ENCODE data around the gene KRT27.

Gene KRT27

GRCh38 chr17:40809721-40810421 lies 27.5 kb upstream of the KRT27 start:
- DNase-seq (ENCODE audit: low spot score) = no peak

- no peak for DNase-seq (ENCODE audit: low spot score)
These were observed 23.8 kb upstream of the KRT27 start for GRCh38 chr17:40806131-40806530.

DNA sequence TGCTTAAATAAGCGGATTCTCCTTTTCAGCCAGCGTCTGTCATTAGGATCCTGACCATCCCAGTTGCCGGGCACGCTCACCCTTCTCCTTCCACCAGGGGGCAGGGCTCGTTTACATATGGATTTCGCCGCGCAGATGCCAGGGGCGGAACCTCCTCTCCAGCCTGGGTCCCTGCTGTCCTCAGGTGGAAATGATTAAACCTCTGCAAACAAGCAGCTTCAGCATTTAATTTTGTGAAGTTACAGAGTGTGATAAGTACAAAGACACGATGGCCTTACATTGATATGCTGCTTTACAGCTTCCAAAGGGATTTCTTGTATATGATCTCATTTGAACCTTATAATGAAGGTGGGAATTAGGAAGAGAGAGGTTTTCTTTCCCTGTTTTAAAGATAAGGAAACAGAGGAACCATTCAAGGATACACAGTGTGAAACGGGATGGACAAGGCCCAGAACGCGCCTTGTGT lies 21.3 kb upstream of the KRT27 start:
- DNase-seq (ENCODE audit: low spot score) = peak; percentile 77

DNA sequence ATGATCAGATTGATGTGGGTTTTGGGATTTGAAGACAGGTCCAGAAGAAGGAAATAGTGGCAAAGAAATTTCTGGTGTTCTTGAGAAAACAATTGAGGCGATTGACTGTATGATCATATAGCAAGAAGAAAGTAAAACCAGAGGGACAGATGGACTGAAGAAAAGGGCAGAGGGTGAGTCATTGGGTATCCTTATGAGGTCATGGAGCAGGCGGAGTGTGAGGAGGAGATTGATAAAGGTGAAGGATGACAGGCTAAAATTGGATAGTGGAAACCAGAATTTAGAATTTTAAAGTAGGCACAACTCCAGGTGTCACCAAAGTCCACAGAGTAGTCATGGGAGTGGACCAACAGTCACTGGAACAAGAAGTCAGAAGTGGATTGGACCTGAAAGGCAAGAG lies 18.8 kb upstream of the KRT27 start:
- no peak for DNase-seq (ENCODE audit: low spot score)

DNA sequence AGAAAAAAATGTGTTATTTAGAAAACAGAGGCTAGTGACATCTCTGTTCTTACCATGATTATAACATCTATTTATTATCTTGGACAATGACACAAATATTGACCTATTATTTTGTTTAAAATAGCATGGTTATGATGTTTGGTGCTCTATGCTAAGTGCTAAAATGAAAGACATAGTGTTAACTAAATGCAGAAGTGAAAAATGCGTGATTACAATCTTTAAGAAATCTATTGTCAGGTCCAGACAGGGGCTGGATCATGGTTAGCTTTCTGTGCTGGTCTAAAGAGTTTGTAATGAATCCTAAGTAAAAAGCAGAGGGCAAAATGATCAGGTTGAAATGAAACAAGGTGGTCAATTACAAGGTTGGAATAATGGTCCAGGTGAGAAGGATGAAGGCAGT lies 18.0 kb upstream of the KRT27 start:
- no peak for DNase-seq (ENCODE audit: low spot score)

- no peak for DNase-seq (ENCODE audit: low spot score)
These were observed 17.5 kb upstream of the KRT27 start, which contains the start of gene KRT28 for GRCh38 chr17:40799859-40800258. Gene KRT28 (minus strand): TSS chr17:40799959. CDS start chr17:40799893, 66 bp downstream.

DNA sequence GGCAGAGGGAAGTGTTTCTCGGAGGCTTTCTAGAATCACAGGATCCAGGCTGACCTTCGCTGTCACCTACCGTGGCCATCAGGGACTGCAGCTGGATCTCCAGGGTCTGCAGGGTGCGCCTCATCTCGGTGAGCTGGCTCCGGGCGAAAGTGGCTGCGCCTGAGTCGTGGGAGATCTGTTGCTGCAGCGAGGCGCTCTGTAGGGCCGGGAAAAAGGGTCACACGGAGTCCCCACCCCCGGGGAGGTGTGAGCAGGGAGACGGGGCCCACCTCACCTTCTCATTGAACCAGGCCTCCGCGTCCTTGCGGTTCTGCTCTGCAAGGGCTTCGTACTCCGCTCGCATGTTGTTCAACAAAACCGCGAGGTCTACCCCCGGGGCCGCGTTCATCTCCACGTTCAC lies 14.5 kb upstream of the KRT27 start:
- no peak for DNase-seq (ENCODE audit: low spot score)

DNA sequence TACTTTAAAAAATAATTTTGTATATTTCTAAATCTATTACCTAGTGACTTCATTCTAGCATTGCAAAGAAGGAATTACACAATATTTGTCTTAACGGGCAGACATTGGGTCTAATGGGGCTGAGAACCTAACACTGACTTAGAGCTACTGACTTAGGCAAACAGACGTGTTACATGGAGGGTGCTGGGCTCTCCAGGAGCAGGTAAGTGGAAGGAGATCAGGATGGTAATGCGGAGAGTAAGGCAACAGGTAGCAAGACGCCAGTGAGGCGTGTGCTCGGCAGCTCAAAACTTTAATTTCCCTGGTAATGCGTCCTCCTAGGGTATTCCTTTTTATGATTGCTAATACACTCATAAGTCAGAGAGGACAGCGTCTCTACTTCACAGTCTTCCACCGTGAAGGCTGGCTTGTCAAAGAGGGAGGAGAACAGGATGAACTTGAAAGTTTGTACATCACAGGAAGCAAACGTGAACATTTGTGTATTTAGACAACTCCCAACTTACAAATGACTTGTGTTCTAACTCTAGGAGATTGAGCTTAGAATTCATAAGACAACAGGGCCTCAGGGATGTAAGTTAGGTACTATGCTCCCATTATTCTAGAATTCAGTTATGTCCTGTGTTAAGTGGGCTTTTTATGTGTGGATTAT lies 12.8 kb upstream of the KRT27 start:
- no peak for DNase-seq (ENCODE audit: low spot score)

DNA sequence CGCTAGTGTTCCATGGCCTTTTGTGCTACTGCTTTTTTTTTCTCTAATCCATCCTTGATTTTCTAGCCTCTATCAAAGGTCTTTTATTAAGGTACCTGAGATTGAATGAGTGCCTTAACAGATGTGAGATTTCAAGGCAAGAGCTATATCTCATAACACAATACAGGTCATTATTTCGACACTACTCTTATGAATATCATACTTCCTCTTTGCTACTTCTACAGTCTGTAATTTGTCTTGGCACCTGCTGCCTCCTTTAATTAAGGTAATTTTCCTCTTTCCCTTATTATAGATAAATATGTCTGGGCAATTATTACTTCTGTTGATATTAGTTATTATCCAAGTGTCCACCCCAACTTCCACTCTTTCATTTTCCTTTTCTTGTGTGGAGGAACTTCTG lies 12.1 kb upstream of the KRT27 start:
- no peak for DNase-seq (ENCODE audit: low spot score)

- no peak for DNase-seq (ENCODE audit: low spot score)
These were observed 11.5 kb upstream of the KRT27 start for GRCh38 chr17:40793832-40794231.

DNA sequence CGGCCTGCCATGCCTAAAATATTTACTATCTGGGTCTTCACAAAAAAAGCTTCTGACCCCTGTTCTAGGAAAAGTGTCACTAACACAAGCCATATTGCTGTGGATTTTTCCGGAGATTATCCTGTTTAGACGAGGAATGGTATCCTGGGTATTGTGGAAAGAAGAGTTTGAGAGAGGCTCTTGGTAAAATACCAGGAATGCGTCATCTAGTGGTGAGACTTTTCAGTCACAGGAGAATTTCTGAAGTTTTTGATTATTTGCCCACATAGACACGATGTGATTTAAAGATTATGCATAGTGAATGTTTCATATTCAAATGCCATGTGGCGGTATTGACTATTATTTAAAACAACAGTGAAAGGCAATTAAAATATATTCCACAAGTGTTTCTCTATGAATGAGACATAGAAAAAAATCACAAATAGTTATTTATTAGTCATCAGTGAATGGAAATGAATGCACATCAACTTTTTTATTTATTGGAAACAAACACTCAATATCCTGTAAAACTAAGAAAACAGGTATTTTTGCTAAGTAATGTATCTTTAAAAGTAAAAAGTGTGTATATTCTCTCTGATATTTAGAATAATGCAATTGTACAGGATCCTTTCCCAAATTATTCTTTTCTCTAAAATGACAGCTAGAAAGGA lies 9.6 kb upstream of the KRT27 start:
- DNase-seq (ENCODE audit: low spot score) = no peak

DNA sequence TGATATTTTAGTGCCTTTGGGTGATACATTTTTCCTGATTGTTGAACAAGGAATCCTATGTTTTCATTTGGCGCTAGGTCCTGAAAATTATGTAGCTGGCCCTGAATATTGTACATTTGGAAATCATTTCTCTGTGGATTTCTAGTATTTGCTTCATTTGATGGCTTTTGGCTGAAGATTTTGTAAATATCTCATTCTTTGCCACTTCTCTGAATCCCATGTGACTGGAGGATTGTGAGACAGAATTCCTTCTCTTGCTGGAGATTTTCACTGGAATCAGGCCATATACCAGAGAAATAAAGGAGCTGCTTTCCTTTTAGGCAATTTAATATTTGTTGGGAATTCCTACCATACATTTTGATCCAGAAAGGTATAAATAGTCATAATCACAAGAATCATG lies 8.8 kb upstream of the KRT27 start:
- DNase-seq (ENCODE audit: low spot score) = no peak

DNA sequence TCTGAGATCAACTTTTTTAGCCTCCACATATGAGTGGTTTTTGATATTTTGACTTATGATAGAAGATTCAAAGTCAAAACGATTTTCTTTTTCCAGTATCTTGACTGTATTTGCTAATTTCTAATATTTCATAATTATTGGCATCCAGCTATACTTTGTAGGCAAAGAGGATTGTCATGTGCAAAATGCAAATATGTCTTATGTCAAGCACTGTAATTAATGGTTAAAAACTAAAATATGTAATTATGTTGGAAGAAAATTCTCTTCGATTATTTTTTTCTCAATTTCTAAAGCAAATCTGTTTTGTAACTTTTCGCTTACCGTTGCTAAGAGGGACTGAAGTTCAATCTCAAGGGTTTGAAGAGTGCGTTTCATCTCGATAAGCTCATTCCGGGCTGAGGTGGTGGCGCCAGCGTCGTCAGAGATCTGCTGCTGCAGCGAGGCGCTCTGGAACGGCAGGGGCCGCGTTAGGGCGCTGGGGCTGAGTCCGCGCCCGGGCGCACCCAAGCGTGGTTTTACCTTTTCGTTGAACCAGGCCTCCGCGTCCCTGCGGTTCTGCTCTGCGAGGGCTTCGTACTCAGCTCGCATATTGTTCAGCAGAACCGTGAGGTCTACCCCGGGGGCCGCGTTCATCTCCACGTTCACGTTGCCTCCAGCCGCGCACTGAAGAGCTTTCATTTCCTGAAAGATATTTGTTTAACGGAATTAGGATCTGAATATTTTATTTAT lies 3.0 kb downstream of the KRT27 start:
- DNase-seq (ENCODE audit: low spot score) = no peak

- DNase-seq (ENCODE audit: low spot score) = no peak
These were observed 3.9 kb downstream of the KRT27 start for GRCh38 chr17:40778461-40778860.

- DNase-seq (ENCODE audit: low spot score) = no peak
These were observed 4.4 kb downstream of the KRT27 start for GRCh38 chr17:40777971-40778370.

GRCh38 chr17:40777459-40777858 lies 4.9 kb downstream of the KRT27 start:
- no peak for DNase-seq (ENCODE audit: low spot score)

GRCh38 chr17:40775945-40776344 lies 6.4 kb downstream of the KRT27 start:
- no peak for DNase-seq (ENCODE audit: low spot score)

DNA sequence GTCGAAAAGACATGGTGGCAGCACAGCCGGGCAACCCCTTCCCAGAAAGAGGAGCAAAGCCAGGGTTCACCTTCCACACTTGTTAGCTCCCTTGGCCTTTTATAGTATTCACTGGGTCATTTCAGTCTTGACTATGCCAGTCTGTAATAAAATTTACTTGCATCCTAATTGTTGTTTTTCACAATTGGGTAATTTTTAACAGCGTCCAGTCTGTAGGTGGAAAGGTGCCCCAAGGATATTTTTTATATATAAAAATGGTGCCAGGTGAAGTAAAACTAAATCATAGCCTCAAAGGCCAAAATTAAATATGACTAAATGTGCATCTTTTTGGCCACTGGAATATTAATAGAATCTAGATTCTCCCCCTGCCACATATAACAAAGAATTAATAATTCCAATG lies 10.2 kb downstream of the KRT27 start, which contains the start of gene KRT26:
TSS of gene KRT26 (minus strand) at position 101 of the 400 bp plus-strand sequence. CDS start at position 13, 88 bp downstream.
- DNase-seq (ENCODE audit: low spot score) = no peak

DNA sequence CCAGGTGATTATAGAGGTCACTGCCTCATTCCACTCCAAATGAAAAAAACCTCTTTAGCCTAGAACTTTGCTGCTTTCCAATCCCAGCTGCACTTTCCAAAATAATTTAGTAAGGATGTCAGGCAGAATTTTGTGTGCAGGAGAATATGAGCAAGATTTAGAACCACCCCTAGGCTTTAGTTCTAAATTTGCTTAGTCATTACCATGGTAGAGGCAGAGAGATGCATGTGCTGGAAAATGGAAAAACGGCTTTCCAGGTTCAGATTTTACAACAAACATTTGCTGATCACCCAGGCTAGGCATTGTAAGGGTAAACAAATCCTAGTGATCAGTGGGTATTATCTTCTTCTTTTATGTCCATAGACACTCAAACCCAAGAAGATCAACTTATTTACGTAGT lies 16.7 kb downstream of the KRT27 start:
- DNase-seq (ENCODE audit: low spot score) = no peak

- no peak for DNase-seq (ENCODE audit: low spot score)
These were observed 18.6 kb downstream of the KRT27 start for GRCh38 chr17:40763752-40764151.

- no peak for DNase-seq (ENCODE audit: low spot score)
These were observed 22.0 kb downstream of the KRT27 start for GRCh38 chr17:40760105-40761016.
